GM19099 (cell line): Measurements from ENCODE around the gene RPS14.

Experiments used
- POLR2A ChIP-seq: IDR thresholded peaks from 3 replicates; pipeline ENCODE4 v1.6.1; 2011; ENCODE audit warnings: low read depth; ENCODE audit not compliant: insufficient read length; ENCODE audit errors: extremely low read depth

Gene RPS14

DNA sequence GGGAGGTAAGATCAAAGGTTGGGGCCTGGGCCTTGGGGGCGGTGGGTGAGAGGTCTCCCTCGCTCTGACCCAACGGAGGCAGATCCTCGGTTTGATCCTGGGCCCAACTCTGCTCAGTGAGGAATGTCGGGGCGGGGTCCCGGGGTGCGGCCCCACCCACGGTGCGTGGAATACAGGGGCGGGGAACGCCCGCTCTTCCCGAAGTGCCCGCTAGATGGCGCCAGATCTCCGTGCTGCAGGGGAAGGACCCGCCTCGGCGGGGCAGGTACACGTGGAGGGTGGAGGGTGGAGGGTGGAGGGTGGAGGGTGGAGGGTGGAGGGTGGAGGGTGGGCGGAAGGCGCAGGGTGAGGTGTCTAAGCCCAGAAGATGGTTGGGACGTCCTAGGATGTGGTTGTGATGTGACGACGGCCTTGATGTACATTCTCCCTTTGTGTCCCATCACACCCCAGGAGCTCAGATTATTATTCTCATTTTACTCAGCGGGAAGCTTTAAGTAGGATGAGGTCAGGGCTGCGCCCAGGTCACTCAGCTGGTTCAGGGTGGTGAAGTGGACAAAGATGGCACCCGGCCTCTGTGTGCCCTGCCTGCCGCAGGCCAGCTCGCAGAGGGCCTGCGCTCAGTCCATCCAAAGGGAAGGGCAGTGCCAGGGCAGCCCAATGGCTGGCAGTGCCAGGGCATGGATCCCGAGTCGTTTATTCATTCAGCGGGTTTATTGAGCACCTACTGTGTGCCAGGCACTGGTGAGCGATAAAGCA lies 9.4 kb upstream of the RPS14 start:
- no peak for TF ChIP-seq POLR2A

DNA sequence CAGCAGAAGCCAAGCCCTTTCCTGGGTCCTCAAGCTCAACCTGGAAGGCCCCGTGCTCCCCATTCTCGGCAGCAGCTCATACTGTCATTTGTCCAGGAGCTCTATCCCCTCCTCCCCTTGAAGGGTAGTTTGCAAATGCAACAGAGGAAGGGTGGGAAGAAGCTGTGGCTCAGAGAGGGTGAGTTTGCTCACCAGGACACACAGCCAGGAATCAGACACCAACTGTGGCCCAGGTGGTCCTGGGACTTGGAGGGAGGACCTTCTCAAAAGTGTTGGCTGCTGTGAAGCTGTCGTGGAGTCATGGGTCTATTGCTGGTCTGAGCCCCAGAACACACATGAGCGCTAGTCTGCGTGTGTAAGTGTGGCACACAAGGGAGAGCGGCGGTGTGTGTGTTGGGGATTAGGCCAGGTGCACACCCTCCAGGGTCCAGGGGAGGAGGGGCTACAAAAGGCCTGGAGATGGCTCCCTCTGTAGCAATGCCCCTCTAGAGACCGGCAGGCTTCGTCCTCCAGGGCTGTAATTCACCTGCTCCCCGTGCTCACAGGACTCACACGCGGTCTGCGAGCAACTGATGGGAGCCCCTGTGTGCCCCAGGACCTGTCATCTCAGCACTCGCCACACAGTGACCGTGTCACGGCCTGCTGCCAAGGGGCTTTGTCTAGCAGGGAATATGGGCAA lies 8.2 kb upstream of the RPS14 start:
- TF ChIP-seq POLR2A, result no peak

DNA sequence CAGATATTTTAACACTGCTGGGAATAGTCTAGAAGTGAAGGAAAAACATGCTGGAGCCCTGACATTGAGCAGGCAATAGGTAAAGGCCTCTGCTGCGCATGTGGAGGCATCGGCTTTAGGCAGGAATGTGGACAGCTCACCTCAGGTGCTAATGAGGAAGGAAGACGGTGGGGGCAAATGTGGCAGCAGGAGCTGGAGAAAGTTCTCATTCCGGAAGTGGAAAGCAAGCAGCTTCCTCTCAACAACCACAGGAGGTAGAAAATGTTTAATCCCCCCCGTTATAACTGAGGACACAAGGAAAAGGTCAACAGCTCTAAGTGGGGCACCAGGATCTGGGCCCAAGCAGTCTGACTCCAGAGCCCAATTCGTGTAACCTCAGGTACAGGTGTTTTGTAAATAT lies 7.6 kb upstream of the RPS14 start:
- TF ChIP-seq POLR2A, result no peak

DNA sequence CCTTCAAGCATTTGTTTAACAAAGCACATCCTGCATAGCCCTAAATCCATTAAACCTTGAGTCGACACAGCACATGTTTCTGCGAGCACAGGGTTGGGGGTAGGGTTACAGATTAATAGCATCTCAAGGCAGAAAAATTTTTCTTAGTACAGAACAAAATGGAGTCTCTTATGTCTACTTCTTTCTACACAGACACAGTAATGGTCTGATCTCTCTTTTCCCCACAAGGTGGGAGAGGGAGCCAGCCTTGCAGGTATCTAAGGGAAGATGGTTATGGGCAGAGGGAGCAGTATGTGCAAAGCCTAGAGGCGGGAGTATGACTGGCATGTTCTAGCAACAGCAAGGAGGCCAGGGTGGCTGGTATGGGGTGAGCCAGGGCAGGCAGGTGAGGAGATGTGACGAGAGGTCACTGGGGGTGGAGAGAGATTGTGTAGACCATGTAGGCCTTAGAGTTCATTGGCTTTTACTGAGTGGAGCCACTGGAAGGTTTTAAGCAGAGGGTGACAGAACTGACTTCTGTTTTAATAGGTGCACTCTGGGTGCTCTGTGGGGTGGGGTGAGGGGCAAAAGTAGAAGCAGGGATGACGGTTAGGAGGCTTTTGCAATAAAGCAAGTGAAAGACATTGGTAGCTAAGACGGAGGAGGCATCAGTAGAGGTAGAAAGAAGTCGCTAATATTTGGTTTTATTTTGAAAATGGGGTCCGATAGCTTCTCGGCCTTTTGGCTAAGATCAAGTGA lies 5.1 kb upstream of the RPS14 start:
- no peak for TF ChIP-seq POLR2A

DNA sequence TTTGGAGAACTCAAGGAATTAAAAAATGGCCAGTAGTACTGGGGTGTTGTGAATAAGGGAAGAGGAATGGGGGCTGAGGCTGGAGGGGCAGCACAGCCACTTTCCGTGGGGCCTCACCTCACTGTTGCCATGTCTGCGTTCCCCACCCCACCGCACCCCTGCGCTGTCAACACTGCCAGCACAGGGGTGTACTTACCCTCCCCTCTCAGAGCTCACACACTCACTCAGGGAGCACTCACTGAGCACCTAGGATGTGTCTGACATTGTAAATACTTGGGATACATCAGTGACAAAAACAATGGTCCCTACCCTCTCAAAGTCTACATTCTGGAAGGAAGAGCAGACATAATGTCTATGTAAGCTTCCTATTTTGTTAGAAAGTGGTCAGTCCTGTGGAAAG lies 3.4 kb upstream of the RPS14 start:
- no peak for TF ChIP-seq POLR2A

DNA sequence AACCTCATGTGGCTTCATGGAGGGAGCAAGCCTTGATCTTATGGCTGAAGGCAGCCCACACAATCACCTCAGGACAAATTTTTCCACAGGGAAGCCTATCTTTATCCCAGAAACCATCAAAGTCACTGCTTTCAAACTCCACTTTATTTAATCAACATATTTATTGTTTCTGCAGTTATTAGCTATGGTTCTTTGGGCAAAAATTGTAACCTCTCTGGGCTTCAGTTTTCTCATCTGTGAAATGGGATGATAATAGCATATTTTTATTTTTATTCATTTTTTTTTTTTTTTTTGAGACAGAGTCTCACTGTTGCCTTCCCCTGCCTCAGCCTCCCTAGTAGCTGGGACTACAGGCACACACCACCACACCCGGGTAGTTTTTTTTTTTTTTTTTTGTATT lies 2.1 kb upstream of the RPS14 start:
- no peak for TF ChIP-seq POLR2A

DNA sequence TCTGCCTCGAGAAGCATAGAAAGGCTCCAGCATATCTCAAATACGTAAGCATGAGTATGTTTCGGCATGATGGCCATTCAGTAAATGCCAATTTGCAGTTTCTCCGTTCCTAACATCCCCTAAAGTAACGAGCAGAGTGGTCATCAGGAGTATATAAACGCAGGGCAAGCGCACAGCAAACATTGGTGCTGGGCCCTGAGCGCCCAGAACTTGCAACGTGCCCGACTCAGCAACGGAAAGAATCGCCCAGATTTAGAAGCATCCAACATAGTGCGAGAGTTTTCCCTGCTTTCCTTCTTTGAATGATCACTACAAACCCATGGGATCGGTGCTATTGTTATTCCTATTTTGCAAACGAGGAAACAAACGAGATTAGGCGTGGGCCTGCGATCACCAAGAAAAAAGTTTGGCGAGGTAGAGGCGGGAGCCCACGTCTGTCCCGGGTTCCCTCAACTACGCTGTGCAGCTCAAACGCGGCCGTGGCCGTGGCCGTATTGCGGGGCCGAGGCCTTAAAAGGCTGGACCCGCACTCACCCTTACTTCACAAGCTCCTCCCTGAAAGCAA lies 505 bp downstream of the RPS14 start:
- no peak for TF ChIP-seq POLR2A

DNA sequence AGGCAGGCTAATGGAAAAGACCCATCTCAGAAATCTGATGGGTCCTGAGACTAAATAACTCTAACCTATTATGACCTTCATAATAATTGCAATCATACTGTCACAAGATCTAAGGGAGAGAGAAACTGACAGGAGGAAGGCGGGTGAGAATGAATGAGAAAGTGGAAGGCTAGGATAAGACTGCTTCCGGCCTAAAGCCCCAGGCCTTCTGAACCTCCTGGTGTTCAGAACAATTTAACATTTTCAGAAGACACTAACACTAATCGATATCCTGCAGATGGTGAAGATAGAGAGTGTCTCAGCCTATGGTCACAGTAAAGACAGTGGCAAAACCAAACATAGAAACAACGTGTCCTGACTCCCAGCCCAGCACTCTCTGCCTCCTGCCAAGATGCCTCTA lies 1.2 kb downstream of the RPS14 start:
- no peak for TF ChIP-seq POLR2A

DNA sequence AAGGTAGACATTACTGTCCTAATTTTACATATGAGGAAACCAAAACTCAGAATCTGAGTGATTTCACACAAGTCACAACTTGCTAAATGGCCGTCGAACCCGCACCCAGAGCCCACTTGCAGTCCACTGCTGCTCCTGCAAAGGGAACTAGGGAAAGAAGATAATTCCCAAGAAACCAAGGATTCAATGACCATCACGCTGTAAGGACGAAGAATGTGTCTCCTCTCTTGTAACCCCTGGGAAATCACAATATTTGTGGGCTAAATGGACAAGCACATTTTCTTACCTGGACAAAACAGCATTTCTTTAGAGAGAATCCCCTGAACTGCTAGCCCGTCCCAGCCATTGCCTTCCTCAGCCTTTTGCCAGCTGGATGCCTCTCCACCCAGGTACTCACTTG lies 2.4 kb downstream of the RPS14 start:
- TF ChIP-seq POLR2A, result no peak

DNA sequence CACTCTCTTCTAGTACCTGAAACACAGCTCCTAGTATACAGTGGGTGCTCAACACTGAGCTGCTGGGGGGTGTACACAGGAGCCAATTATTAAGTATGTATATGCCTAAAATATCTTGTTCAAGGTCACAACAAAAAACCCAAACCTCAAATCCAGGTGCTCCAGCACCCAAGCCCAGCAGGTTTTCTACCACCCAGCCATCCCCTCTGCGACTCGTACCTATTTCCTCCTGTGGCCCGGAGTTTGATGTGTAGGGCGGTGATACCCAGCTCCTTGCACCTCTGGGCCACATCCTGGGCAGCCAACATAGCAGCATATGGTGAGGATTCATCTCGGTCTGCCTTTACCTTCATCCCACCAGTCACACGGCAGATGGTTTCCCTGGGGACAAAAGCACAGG lies 3.0 kb downstream of the RPS14 start:
- no peak for TF ChIP-seq POLR2A

DNA sequence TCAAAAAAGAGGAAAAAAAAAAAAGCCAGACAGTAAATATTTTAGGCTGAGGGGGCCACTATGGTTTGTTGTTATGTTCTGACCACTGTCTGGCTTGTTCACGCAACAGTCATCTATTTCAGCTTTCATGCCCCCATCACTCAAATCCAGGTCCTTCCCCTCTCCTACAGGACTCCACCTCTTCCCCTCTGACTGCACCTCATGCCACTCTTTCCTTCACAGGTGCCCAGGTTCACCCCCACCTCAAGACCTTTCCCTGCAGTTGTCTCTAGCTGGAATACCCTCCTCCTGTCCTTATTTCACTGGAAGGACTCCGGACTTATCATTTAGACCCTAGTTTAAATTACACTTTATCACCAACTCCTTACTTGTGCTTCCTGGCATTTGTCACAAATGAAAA lies 3.5 kb downstream of the RPS14 start:
- no peak for TF ChIP-seq POLR2A

DNA sequence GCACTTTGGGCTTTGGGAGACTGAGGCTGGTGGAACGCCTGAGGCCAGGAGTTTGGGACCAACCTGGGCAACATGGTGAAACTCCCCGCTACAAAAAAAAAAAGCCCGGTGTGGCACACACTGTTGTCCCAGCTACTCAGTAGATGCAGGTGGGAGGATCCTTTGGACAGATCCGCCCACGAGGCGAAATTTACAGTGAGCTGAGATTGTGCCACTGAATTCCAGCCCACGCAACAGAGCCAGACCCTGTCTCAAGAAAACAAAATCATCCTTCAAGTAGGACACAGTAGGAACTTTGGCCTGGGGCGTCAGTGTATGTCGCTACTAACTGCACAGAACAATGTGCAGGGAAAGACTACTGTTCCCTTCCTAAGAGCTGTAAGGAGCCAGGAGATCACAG lies 4.8 kb downstream of the RPS14 start:
- no peak for TF ChIP-seq POLR2A

DNA sequence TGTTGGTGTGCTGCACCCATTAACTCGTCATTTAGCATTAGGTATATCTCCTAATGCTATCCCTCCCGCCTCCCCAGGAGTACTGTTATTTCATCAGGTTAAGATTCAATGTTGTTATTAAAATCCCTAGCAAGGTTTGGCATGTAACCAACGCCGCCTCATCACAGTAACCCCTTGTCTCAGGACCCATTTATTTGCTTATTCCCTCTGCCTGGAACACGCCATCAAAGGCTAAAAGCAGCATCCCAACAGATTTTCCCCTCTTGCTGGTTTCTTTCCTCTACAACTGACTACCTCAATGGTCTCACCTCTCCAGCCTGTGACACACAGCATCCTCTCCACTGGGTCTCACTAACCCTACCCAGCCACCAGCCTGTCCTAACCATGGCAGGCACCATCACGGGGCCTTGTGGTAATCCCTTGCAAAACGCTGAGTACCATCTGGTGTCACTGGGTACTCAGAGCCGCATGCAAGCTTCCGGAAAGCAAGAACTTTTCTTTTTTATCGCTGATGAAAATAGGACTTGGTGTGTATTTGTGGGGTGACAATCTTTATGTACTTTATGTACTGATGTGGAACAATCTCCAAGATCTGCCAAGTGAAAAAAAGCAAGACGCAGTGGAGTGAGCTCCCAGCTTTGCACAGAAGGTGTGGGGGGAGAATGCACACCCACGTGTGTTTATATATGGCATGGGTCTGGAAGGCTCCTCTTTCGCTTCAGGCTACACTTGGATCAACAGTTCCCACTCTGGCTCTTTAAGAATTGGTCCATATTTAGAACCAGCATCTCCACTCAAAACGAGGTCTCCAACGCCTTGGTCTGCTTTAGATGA lies 6.1 kb downstream of the RPS14 start:
- no peak for TF ChIP-seq POLR2A

DNA sequence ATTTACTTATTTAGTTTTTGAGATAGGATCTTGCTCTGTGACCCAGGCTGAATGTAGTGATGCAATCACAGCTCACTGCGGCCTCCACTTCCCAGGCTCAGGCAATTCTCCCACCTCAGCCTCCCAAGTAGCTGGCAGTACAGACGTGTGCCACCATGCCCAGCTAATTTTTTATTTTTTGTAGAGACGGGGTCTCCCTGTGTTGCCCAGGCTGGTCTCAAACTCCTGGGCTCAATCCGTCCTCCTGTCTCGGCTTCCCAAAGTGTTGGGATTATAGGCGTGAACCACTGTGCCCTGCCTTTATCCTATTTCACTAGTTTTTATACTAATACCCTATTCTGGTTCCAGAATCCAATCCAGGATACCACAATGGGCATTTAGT lies 6.8 kb downstream of the RPS14 start:
- TF ChIP-seq POLR2A, result no peak

DNA sequence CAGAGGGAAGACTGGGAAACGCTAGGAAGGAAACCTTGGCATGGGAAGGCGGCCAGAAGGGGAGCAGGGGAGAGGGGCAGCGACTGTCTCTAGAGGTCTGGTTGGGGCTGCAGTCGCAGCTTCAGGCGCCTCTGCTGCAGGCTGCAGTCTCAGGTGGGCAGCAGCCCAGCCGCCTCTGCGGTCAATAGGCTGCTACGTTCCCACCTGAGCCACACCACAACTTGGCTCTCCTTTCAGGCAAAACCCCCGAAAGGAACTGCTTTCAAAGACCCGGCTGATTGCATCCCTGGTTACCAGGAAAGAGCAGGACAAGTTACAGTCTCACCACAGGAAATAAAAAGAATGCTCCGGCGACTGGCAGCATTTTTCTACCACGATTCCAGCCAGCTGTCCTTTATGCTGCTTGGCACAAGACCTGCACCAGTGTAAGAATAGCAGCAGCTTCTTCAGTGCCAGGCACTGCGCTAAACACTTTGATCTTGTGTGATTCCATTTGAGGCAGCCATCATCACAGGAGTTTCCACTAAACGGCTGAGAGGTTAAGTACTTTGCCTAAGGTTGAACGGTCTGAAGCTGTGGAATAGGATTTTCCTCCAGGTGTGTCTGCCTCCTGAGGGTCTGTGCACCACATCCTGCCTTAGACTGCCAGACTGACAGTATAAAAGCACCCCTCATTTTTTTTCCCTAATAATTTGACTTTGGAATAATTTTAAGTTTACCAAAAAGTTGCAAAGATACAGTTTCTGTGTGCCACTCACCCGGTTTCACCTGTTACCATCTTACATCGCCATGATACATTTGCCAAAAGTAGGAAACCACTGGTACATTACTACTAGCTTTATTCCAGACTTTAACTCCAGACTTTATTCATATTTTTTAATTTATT lies 7.5 kb downstream of the RPS14 start:
- peak; percentile 26 for TF ChIP-seq POLR2A
